ENCODE results near the gene PTH1R.

DNA sequence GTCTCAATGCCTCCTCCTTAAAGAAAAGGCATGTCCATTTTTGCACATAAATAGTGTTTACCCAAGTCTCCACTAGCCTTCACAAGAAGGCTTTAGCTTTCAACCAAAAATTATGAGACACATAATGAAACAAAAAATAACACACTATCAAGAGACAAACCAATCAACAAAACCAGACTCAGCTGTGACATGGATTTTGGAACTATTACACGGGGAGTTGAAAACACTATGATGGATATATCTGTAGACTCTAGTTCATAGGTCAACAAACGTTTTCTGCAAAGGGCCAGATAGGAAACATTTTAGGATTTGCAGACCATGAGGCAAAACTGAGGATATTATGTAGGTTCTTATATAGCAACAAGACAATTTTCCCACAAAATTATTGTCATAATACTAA, 39.2 kb upstream of the PTH1R start:
- TF ChIP-seq, protein P1, sequence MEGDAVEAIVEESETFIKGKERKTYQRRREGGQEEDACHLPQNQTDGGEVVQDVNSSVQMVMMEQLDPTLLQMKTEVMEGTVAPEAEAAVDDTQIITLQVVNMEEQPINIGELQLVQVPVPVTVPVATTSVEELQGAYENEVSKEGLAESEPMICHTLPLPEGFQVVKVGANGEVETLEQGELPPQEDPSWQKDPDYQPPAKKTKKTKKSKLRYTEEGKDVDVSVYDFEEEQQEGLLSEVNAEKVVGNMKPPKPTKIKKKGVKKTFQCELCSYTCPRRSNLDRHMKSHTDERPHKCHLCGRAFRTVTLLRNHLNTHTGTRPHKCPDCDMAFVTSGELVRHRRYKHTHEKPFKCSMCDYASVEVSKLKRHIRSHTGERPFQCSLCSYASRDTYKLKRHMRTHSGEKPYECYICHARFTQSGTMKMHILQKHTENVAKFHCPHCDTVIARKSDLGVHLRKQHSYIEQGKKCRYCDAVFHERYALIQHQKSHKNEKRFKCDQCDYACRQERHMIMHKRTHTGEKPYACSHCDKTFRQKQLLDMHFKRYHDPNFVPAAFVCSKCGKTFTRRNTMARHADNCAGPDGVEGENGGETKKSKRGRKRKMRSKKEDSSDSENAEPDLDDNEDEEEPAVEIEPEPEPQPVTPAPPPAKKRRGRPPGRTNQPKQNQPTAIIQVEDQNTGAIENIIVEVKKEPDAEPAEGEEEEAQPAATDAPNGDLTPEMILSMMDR (IDR thresholded peaks at IDR 0.05; ENCODE audit: borderline replicate concordance, extremely low read depth, low read length, poor library complexity, severe bottlenecking) = no peak
- no peak for TF ChIP-seq EZH2 (IDR thresholded peaks at IDR 0.05; ENCODE audit: borderline replicate concordance, low read depth, low read length, severe bottlenecking)
